Activated T-cell treated with anti-CD3 and anti-CD28 coated beads, Interleukin-2, amount 50 U/mL, for 24 hours (primary cell): ENCODE results near the gene TOP2A.

Experiments used
- DNase-seq: peaks from one replicate; pipeline ENCODE4 v3.0.0-alpha.2; 2020
- H3K27ac Mint-ChIP-seq: 2 replicates; pipeline ENCODE4 v1.8.0; 2020; ENCODE audit warnings: mild to moderate bottlenecking, mixed read lengths
- H3K27me3 Mint-ChIP-seq: 2 replicates; pipeline ENCODE4 v1.8.0; 2020; ENCODE audit warnings: mixed read lengths
- H3K36me3 Mint-ChIP-seq: 2 replicates; pipeline ENCODE4 v1.8.0; 2020; ENCODE audit warnings: low read depth, mixed read lengths
- H3K4me1 Mint-ChIP-seq: 2 replicates; pipeline ENCODE4 v1.8.0; 2020; ENCODE audit warnings: low read depth, mixed read lengths
- H3K4me3 Mint-ChIP-seq: 2 replicates; pipeline ENCODE4 v1.8.0; 2020; ENCODE audit warnings: mild to moderate bottlenecking, moderate library complexity, mixed read lengths
- H3K9me3 Mint-ChIP-seq: 2 replicates; pipeline ENCODE4 v1.8.0; 2020; ENCODE audit warnings: mixed read lengths

Gene TOP2A

GRCh38 chr17:40417609-40418427 is at the start of gene TOP2A:
TSS of gene TOP2A (minus strand) at chr17:40417896. CDS start at chr17:40417791, 105 bp downstream.
- DNase-seq: peak; percentile 99
- peaks cover 45% of the 10 kb centered on the region for H3K36me3 Mint-ChIP-seq
- peak within 1 kb of the TSS; percentile 93 for H3K27ac Mint-ChIP-seq
- H3K4me3 Mint-ChIP-seq: peak within 1 kb of the TSS; percentile 99
- H3K27me3 Mint-ChIP-seq: peaks cover 4% of the 10 kb centered on the region
- H3K4me1 Mint-ChIP-seq: peaks cover 32% of the 10 kb centered on the region
- H3K9me3 Mint-ChIP-seq: no peaks in the 10 kb centered on the region

- no peaks in the 10 kb centered on the region for H3K9me3 Mint-ChIP-seq
- no peak for DNase-seq
- no peak overlapping the region for H3K4me3 Mint-ChIP-seq
- H3K27ac Mint-ChIP-seq: no peak overlapping the region
- no peaks in the 10 kb centered on the region for H3K36me3 Mint-ChIP-seq
- no peaks in the 10 kb centered on the region for H3K4me1 Mint-ChIP-seq
- H3K27me3 Mint-ChIP-seq: no peaks in the 10 kb centered on the region
Observed at GRCh38 chr17:40467281-40467867, 49.7 kb upstream of the TOP2A start.

GRCh38 chr17:40466298-40466971 is 48.7 kb upstream of the TOP2A start:
- DNase-seq: no peak
- Mint-ChIP-seq H3K4me1 (no peaks in the 10 kb centered on the region), H3K27ac (no peak overlapping the region), H3K9me3 (no peaks in the 10 kb centered on the region), H3K27me3 (no peaks in the 10 kb centered on the region), H3K36me3 (no peaks in the 10 kb centered on the region), H3K4me3 (no peak overlapping the region)

- Mint-ChIP-seq H3K27me3 (no peaks in the 10 kb centered on the region), H3K9me3 (no peaks in the 10 kb centered on the region), H3K4me3 (no peak overlapping the region), H3K36me3 (no peaks in the 10 kb centered on the region), H3K27ac (no peak overlapping the region), H3K4me1 (no peaks in the 10 kb centered on the region)
- DNase-seq: no peak
Observed at GRCh38 chr17:40464392-40464855, 46.7 kb upstream of the TOP2A start.

GRCh38 chr17:40463122-40463550 is 45.4 kb upstream of the TOP2A start:
- H3K9me3 Mint-ChIP-seq: no peaks in the 10 kb centered on the region
- H3K4me1 Mint-ChIP-seq: no peaks in the 10 kb centered on the region
- no peak overlapping the region for H3K4me3 Mint-ChIP-seq
- no peaks in the 10 kb centered on the region for H3K36me3 Mint-ChIP-seq
- H3K27me3 Mint-ChIP-seq: no peaks in the 10 kb centered on the region
- DNase-seq: no peak
- H3K27ac Mint-ChIP-seq: no peak overlapping the region

GRCh38 chr17:40462343-40463121 is 44.8 kb upstream of the TOP2A start:
- H3K36me3 Mint-ChIP-seq: no peaks in the 10 kb centered on the region
- no peaks in the 10 kb centered on the region for H3K27me3 Mint-ChIP-seq
- H3K9me3 Mint-ChIP-seq: no peaks in the 10 kb centered on the region
- no peak overlapping the region for H3K27ac Mint-ChIP-seq
- no peaks in the 10 kb centered on the region for H3K4me1 Mint-ChIP-seq
- no peak overlapping the region for H3K4me3 Mint-ChIP-seq
- DNase-seq: no peak

GRCh38 chr17:40461732-40462342 is 44.1 kb upstream of the TOP2A start:
- Mint-ChIP-seq H3K27ac (no peak overlapping the region), H3K36me3 (no peaks in the 10 kb centered on the region), H3K4me1 (no peaks in the 10 kb centered on the region), H3K9me3 (no peaks in the 10 kb centered on the region), H3K27me3 (no peaks in the 10 kb centered on the region), H3K4me3 (no peak overlapping the region)
- no peak for DNase-seq

GRCh38 chr17:40460968-40461731 is 43.5 kb upstream of the TOP2A start:
- Mint-ChIP-seq H3K36me3 (no peaks in the 10 kb centered on the region), H3K4me1 (no peaks in the 10 kb centered on the region), H3K4me3 (no peak overlapping the region), H3K27ac (no peak overlapping the region), H3K27me3 (no peaks in the 10 kb centered on the region), H3K9me3 (no peaks in the 10 kb centered on the region)
- no peak for DNase-seq

- Mint-ChIP-seq H3K4me3 (no peak overlapping the region), H3K9me3 (no peaks in the 10 kb centered on the region), H3K27me3 (no peaks in the 10 kb centered on the region), H3K27ac (no peak overlapping the region), H3K4me1 (no peaks in the 10 kb centered on the region), H3K36me3 (peaks cover 4% of the 10 kb centered on the region)
- DNase-seq: no peak
Observed at GRCh38 chr17:40460604-40460967, 42.9 kb upstream of the TOP2A start.

- DNase-seq: no peak
- Mint-ChIP-seq H3K27me3 (no peaks in the 10 kb centered on the region), H3K4me1 (no peaks in the 10 kb centered on the region), H3K27ac (no peak overlapping the region), H3K36me3 (peaks cover 4% of the 10 kb centered on the region), H3K4me3 (no peak overlapping the region), H3K9me3 (no peaks in the 10 kb centered on the region)
Observed at GRCh38 chr17:40459636-40460603, 42.2 kb upstream of the TOP2A start.

- Mint-ChIP-seq H3K4me3 (no peak overlapping the region), H3K27me3 (no peaks in the 10 kb centered on the region), H3K9me3 (no peaks in the 10 kb centered on the region), H3K27ac (no peak overlapping the region), H3K4me1 (no peaks in the 10 kb centered on the region), H3K36me3 (peaks cover 4% of the 10 kb centered on the region)
- no peak for DNase-seq
Observed at GRCh38 chr17:40458851-40459482, 41.3 kb upstream of the TOP2A start.

- Mint-ChIP-seq H3K27me3 (no peaks in the 10 kb centered on the region), H3K27ac (no peak overlapping the region), H3K9me3 (no peaks in the 10 kb centered on the region), H3K4me3 (no peak overlapping the region), H3K36me3 (peaks cover 10% of the 10 kb centered on the region), H3K4me1 (no peaks in the 10 kb centered on the region)
- no peak for DNase-seq
Observed at GRCh38 chr17:40457964-40458791, 40.5 kb upstream of the TOP2A start.
